ENCODE data around the gene BTBD7. TPM values are rescaled to one million over a fixed set of nuclear protein-coding genes. Genes with fewer than 3 reads are reported as not detected.
"Not testable (repeated sequence)": the region's sequence is repeated elsewhere in the genome, so short reads cannot be mapped to it uniquely, and the experiment has no call there.

The BTBD7 gene
- polyA plus RNA-seq, 1 donor (not counting 4 experiments of a cell fraction or from before 2014, with no cell fraction given): 25.1 TPM

DNA sequence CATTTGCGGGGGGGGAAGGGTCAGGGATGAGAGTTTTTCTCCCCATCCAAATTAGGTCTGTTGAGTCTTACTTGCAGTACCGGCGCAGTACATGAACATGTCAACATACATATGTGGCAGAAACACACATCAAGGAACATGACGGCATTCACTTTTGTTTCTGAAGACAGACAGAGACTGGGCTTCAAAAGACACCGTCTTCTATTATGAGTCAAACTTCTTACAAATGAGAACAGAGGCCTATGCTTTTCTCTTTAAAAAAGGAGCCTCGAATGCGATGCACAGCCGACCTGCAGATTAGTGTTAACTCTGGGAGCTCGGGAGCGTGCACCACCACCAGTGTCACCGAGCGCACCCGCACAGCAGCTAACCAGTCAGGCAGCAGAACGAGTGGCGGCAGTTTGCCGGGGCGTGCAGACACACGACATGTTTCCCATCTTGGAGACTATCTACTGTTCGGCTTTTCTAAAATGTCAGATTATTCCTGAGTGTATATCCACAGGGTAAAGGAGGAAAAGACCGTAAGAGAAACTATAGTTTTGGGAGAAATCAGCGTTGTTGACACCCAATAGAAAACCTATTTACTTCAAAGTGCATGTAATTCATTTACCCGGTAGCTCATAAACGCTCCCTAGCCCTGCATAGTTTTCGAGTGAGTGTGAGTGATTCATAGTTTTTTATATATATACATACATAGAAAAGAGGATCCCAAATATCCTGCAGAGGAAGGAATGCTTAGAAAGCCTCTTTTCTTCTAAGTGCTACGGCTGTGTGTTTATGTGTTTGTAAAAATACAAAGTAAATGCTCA, 92.8 kb downstream of the BTBD7 start:
- no peak for DNase-seq (ENCODE audit: low read depth, low spot score)

DNA sequence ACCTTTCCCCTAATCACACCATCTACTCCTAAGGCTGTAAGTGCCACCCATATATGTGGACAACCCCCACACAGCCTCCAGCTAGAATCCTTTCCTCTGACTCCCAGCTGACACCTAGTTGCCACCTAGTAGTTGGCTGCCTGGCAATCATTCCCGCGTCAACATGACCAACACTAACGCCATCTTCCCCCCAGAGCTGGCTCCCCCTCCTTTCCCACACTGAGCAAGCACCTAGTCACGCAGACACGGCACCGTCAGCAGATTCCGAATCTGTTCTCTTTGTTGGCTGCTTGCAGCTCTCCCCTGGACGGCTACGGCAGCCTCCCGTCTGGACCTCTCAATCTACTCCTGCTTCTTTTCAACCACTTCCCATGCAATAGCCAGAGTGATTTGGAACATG, 98.0 kb downstream of the BTBD7 start:
- no peaks in the 10 kb centered on the region for H3K27me3 ChIP-seq (ENCODE audit: control insufficient read depth, extremely low read depth, insufficient read depth, low read length)
- dilution Hi-C loops (cut with MboI; ENCODE audit: extremely low pct_ligation_motif_present, low sequenced_read_pairs): no loop called here
- FAIRE-seq (peak; percentile 73), DNase-seq (ENCODE audit: low read depth, low spot score) (peak; percentile 59)
- no peak overlapping the region for H3K4me3 ChIP-seq (ENCODE audit: control insufficient read depth in 2 of 3, extremely low read depth in 1 of 3, insufficient read depth in 2 of 3, low read depth in 1 of 3, low read length in 3 of 3)
- no peaks in the 10 kb centered on the region for H3K9me1 ChIP-seq (ENCODE audit: control insufficient read depth, extremely low read depth, insufficient read depth, low read length)
- H3K27ac ChIP-seq (ENCODE audit: control insufficient read depth, insufficient read depth, low read length): no peak overlapping the region
- H3K9ac ChIP-seq (ENCODE audit: control insufficient read depth, extremely low read depth, insufficient read depth, low read length): peak overlapping the region; percentile 26
- peaks cover 8% of the 10 kb centered on the region for H3K4me1 ChIP-seq (ENCODE audit: control insufficient read depth, extremely low read depth, insufficient read depth, low read length)
- no peaks in the 10 kb centered on the region for H3K9me3 ChIP-seq (ENCODE audit: control insufficient read depth, low read depth, low read length)
- peaks cover 0 to 4% of the 10 kb centered on the region in 2 experiments for H3K36me3 ChIP-seq (ENCODE audit: control insufficient read depth in 2 of 2, extremely low read depth in 1 of 2, insufficient read depth in 2 of 2, low read length in 2 of 2)
- no peaks in the 10 kb centered on the region for H3K79me2 ChIP-seq (ENCODE audit: control insufficient read depth, insufficient read depth, low read length)
- TF ChIP-seq EZH2 (IDR thresholded peaks at IDR 0.05; ENCODE audit: low read length): no peak
- TF ChIP-seq, protein P1, sequence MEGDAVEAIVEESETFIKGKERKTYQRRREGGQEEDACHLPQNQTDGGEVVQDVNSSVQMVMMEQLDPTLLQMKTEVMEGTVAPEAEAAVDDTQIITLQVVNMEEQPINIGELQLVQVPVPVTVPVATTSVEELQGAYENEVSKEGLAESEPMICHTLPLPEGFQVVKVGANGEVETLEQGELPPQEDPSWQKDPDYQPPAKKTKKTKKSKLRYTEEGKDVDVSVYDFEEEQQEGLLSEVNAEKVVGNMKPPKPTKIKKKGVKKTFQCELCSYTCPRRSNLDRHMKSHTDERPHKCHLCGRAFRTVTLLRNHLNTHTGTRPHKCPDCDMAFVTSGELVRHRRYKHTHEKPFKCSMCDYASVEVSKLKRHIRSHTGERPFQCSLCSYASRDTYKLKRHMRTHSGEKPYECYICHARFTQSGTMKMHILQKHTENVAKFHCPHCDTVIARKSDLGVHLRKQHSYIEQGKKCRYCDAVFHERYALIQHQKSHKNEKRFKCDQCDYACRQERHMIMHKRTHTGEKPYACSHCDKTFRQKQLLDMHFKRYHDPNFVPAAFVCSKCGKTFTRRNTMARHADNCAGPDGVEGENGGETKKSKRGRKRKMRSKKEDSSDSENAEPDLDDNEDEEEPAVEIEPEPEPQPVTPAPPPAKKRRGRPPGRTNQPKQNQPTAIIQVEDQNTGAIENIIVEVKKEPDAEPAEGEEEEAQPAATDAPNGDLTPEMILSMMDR (optimal IDR thresholded peaks at IDR 0.05 in 1 of 3, IDR thresholded peaks at IDR 0.05 in 1 of 3, conservative IDR thresholded peaks at IDR 0.05 in 1 of 3; ENCODE audit: extremely low read depth in 1 of 3, insufficient read depth in 2 of 3, low read length in 3 of 3): no peak
- no peaks in the 10 kb centered on the region for H4K20me1 ChIP-seq (ENCODE audit: control insufficient read depth, extremely low read depth, insufficient read depth, low read length)
- no peak overlapping the region for H2AFZ ChIP-seq (ENCODE audit: control insufficient read depth, low read length)
- peak overlapping the region; percentile 33 for H3K4me2 ChIP-seq (ENCODE audit: control insufficient read depth, extremely low read depth, insufficient read depth, low read depth, low read length)

More for the DNA sequence above, 92.8 kb downstream of the BTBD7 start:
- Histone ChIP-seq H3K27ac (ENCODE audit: control insufficient read depth, insufficient read depth, low read length) (peak overlapping the region; percentile 5), H2AFZ (ENCODE audit: control insufficient read depth, low read length) (no peak overlapping the region), H3K27me3 (ENCODE audit: control insufficient read depth, extremely low read depth, insufficient read depth, low read length) (no peaks in the 10 kb centered on the region), H3K9ac (ENCODE audit: control insufficient read depth, extremely low read depth, insufficient read depth, low read length) (no peak overlapping the region), H3K4me2 (ENCODE audit: control insufficient read depth, extremely low read depth, insufficient read depth, low read depth, low read length) (peak overlapping the region; percentile 31), H3K9me3 (ENCODE audit: control insufficient read depth, low read depth, low read length) (no peaks in the 10 kb centered on the region), H3K36me3 (ENCODE audit: control insufficient read depth in 2 of 2, extremely low read depth in 1 of 2, insufficient read depth in 2 of 2, low read length in 2 of 2) (peaks cover 8 to 21% of the 10 kb centered on the region in 2 experiments), H4K20me1 (ENCODE audit: control insufficient read depth, extremely low read depth, insufficient read depth, low read length) (no peaks in the 10 kb centered on the region), H3K9me1 (ENCODE audit: control insufficient read depth, extremely low read depth, insufficient read depth, low read length) (no peaks in the 10 kb centered on the region), H3K4me3 (ENCODE audit: control insufficient read depth in 2 of 3, extremely low read depth in 1 of 3, insufficient read depth in 2 of 3, low read depth in 1 of 3, low read length in 3 of 3) (no peak overlapping the region), H3K4me1 (ENCODE audit: control insufficient read depth, extremely low read depth, insufficient read depth, low read length) (peaks cover 16% of the 10 kb centered on the region), H3K79me2 (ENCODE audit: control insufficient read depth, insufficient read depth, low read length) (no peaks in the 10 kb centered on the region)
- no peak for TF ChIP-seq EZH2 (IDR thresholded peaks at IDR 0.05; ENCODE audit: low read length)
- TF ChIP-seq, protein P1 (optimal IDR thresholded peaks at IDR 0.05 in 1 of 3, IDR thresholded peaks at IDR 0.05 in 1 of 3, conservative IDR thresholded peaks at IDR 0.05 in 1 of 3; ENCODE audit: extremely low read depth in 1 of 3, insufficient read depth in 2 of 3, low read length in 3 of 3): no peak
- dilution Hi-C loops (cut with MboI; ENCODE audit: extremely low pct_ligation_motif_present, low sequenced_read_pairs): no loop called here
- peak; percentile 57 for FAIRE-seq

DNA sequence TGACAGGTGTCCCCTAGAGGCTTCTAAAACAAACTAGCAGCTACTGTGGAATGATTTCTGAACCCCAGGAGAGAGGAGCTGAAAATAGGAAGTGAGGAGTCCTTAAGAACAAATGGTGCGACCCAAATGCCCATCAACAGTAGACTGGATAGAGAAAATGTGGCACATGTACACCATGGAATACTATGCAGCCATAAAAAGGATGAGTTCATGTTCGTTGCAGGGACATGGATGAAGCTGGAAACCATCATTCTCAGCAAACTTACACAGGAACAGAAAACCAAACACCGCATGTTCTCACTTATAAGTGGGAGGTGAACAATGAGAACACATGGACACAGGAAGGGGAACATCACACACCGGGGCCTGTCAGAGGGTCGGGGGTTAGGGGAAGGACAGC, 99.8 kb downstream of the BTBD7 start:
- H3K9me1 ChIP-seq (ENCODE audit: control insufficient read depth, extremely low read depth, insufficient read depth, low read length); H4K20me1 ChIP-seq (ENCODE audit: control insufficient read depth, extremely low read depth, insufficient read depth, low read length); dilution Hi-C loops (cut with MboI; ENCODE audit: extremely low pct_ligation_motif_present, low sequenced_read_pairs); H3K4me2 ChIP-seq (ENCODE audit: control insufficient read depth, extremely low read depth, insufficient read depth, low read depth, low read length); H2AFZ ChIP-seq (ENCODE audit: control insufficient read depth, low read length); H3K9ac ChIP-seq (ENCODE audit: control insufficient read depth, extremely low read depth, insufficient read depth, low read length); H3K27me3 ChIP-seq (ENCODE audit: control insufficient read depth, extremely low read depth, insufficient read depth, low read length); FAIRE-seq; DNase-seq (ENCODE audit: low read depth, low spot score); H3K4me1 ChIP-seq (ENCODE audit: control insufficient read depth, extremely low read depth, insufficient read depth, low read length); H3K79me2 ChIP-seq (ENCODE audit: control insufficient read depth, insufficient read depth, low read length); H3K9me3 ChIP-seq (ENCODE audit: control insufficient read depth, low read depth, low read length); H3K27ac ChIP-seq (ENCODE audit: control insufficient read depth, insufficient read depth, low read length); H3K36me3 ChIP-seq (ENCODE audit: control insufficient read depth in 2 of 2, extremely low read depth in 1 of 2, insufficient read depth in 2 of 2, low read length in 2 of 2); H3K4me3 ChIP-seq (ENCODE audit: control insufficient read depth in 2 of 3, extremely low read depth in 1 of 3, insufficient read depth in 2 of 3, low read depth in 1 of 3, low read length in 3 of 3): not testable (repeated sequence)
